ENCODE data around the gene OLFML3.

GRCh38 chr1:114025609-114026401, 46.5 kb downstream of the OLFML3 start:
- TF ChIP-seq CTCF (IDR thresholded peaks at IDR 0.05; ENCODE audit: control extremely low read depth in 1 of 3, insufficient read depth in 1 of 3, low read depth in 1 of 3, low read length in 3 of 3) (no peak), TAF1 (IDR thresholded peaks at IDR 0.05; ENCODE audit: low read depth, low read length) (no peak), USF2 (IDR thresholded peaks at IDR 0.05; ENCODE audit: low read length) (no peak), EP300 (IDR thresholded peaks at IDR 0.05; ENCODE audit: borderline replicate concordance in 1 of 2, low read depth in 2 of 2, low read length in 2 of 2) (no peak), POLR2A (IDR thresholded peaks at IDR 0.05; ENCODE audit: control extremely low read depth in 1 of 2, low read depth in 2 of 2, low read length in 2 of 2) (no peak), EZH2 (IDR thresholded peaks at IDR 0.05; ENCODE audit: low read depth, low read length, severe bottlenecking) (no peak), SIX5 (IDR thresholded peaks at IDR 0.05; ENCODE audit: low read depth, low read length) (no peak)

Measured in H1 (cell line).